ENCODE results near the gene CHST7.
"Not testable (repeated sequence)": the region's sequence is repeated elsewhere in the genome, so short reads cannot be mapped to it uniquely, and the experiment has no call there.

The CHST7 gene

GRCh38 chrX:46573331-46573891, at the start of gene CHST7:
Gene CHST7, plus strand, starts transcription at chrX:46573765. Its CDS starts 167 bp downstream, at chrX:46573932.
- DNase-seq (ENCODE audit: insufficient read length, low spot score) (peak; percentile 31), FAIRE-seq (no peak)
- TF ChIP-seq CTCF (IDR thresholded peaks at IDR 0.05; ENCODE audit: insufficient read depth, missing control alignments) = peak; percentile 28

GRCh38 chrX:46528640-46529039, 44.9 kb upstream of the CHST7 start:
- not testable (repeated sequence) for DNase-seq (ENCODE audit: insufficient read length, low spot score); FAIRE-seq

- not testable (repeated sequence) for FAIRE-seq
These were observed 43.7 kb upstream of the CHST7 start for GRCh38 chrX:46529740-46530403.

GRCh38 chrX:46530404-46530908, 43.1 kb upstream of the CHST7 start:
- not testable (repeated sequence) for DNase-seq (ENCODE audit: insufficient read length, low spot score); FAIRE-seq

More at GRCh38 chrX:46529740-46530403, 43.7 kb upstream of the CHST7 start:
- DNase-seq (ENCODE audit: insufficient read length, low spot score) = not testable (repeated sequence)

- no peak for TF ChIP-seq CTCF (IDR thresholded peaks at IDR 0.05; ENCODE audit: insufficient read depth, missing control alignments)
- no peak for DNase-seq (ENCODE audit: insufficient read length, low spot score)
- FAIRE-seq = no peak
These were observed 42.1 kb upstream of the CHST7 start for GRCh38 chrX:46531442-46531841.

- DNase-seq (ENCODE audit: insufficient read length, low spot score) (no peak), FAIRE-seq (no peak)
- TF ChIP-seq CTCF (IDR thresholded peaks at IDR 0.05; ENCODE audit: insufficient read depth, missing control alignments) = no peak
These were observed 30.1 kb upstream of the CHST7 start for GRCh38 chrX:46543441-46543840.

- FAIRE-seq; DNase-seq (ENCODE audit: insufficient read length, low spot score): not testable (repeated sequence)
These were observed 29.0 kb upstream of the CHST7 start for GRCh38 chrX:46544527-46544926.

- peak; percentile 36 for TF ChIP-seq CTCF (IDR thresholded peaks at IDR 0.05; ENCODE audit: insufficient read depth, missing control alignments)
- peak; percentile 58 for DNase-seq (ENCODE audit: insufficient read length, low spot score)
- FAIRE-seq = no peak
These were observed 28.2 kb upstream of the CHST7 start, which contains the start of gene ZNF674 for GRCh38 chrX:46545111-46546005. Gene ZNF674, minus strand, starts transcription at chrX:46545421. Its CDS starts 3,334 bp downstream, at chrX:46542087.

- no peak for DNase-seq (ENCODE audit: insufficient read length, low spot score)
- FAIRE-seq = no peak
These were observed 25.7 kb upstream of the CHST7 start for GRCh38 chrX:46547857-46548256.

More at GRCh38 chrX:46547857-46548256, 25.7 kb upstream of the CHST7 start:
- no peak for TF ChIP-seq CTCF (IDR thresholded peaks at IDR 0.05; ENCODE audit: insufficient read depth, missing control alignments)
